Esophagus muscularis mucosa (tissue), 3 donors: Measurements from ENCODE around the gene GBGT1.
A peak's percentile ranks its signal among the peaks of the same experiment; 100 is the strongest.

Experiments
- CTCF ChIP-seq, 3 experiments: fragments of 200-600 bp in 2 of 3; fragments of 450-650 bp in 1 of 3; sonication (generic) in 2 of 3; IDR thresholded peaks; one replicate each; pipeline ENCODE4 v1.5.1; 2017 to 2019; ENCODE audit warnings: antibody characterized with exemption in 3 of 3, mild to moderate bottlenecking in 2 of 3, moderate library complexity in 1 of 3
- POLR2AphosphoS5 ChIP-seq, 2 donors: sonication (generic); formaldehyde crosslinking; IDR thresholded peaks; one replicate each; pipeline ENCODE4 v1.6.1; 2017; ENCODE audit warnings: antibody characterized with exemption in 2 of 2

- TF ChIP-seq CTCF (IDR thresholded peaks at IDR 0.05) (no peak), POLR2AphosphoS5 (IDR thresholded peaks at IDR 0.05) (peak; percentile 18 to 53)
Observed at GRCh38 chr9:133113163-133113948, 50.4 kb downstream of the GBGT1 start.
